HG02870 (cell line): Measurements from ENCODE around the gene VASN.
"Not testable (repeated sequence)": the region's sequence is repeated elsewhere in the genome, so short reads cannot be mapped to it uniquely, and the experiment has no call there.

Experiments used
- ATAC-seq: cut with Tn5 transposase; IDR thresholded peaks from one replicate; pipeline ENCODE4 v1.9.1; 2021; ENCODE audit warnings: mild to moderate bottlenecking, moderate library complexity; ENCODE audit not compliant: unreplicated experiment

VASN gene

DNA sequence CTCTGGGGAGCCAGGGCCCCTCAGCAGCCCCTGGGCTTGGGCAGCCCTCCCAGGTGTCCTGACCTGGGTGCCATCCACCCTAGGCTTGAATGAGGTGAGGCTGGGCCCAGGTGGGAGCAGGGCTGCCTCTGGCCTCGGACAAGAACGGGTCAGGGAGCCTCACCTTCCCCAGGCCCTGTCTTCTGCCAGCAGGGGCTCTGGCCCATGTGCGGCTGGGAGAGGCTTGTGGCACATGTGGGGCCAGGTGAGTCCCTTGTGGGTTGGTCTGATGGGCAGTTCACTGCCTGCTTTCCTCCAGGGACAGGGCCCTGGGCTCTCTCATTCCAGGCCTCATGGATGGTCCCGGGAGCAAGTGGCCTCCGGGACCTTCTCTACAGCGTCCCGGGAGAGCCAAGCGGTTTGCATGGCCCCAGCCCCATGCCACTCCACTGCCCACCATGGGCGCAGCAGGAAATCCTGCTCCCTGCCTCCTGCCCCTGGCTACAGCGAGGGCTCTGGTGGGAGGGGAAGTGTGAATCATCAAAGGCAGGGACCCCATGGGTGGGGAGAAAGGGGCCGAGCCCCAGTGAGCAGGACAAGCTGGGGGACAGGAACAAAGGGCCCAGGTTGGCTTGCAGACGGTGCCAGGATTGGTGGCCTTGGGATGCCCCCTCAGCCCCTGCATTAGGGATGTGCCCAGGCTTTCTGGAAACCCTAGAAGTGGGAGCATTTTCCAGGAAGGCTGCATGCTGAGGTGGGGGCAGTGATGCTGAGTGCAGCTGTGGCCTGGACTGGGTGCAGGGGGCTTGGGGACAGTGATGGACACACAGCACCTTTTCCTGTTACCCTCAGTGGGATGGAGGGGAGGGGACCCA is 12.2 kb downstream of the VASN start:
- ATAC-seq = no peak

DNA sequence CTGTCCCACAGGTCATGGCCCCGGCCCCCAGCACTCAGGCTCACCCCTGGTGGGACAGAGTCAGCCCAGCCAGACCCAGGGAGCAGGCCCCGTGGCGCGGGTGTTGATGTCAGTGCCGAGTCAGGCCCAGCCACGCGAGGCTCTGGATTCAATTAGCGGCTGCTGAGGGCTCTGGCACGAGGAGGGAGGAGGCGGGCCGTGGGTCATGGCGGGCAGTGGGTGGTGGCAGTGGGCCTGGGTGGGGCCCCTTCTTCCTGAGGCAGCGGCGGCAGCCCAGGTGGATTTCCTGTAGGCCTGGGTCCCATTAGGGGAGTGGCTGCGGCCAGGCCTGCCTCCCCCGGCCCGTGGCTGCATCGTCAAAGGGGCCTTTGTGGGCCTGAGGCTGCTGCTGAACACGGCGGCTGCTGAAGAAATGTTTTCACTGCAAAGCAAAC is 12.9 kb downstream of the VASN start:
- ATAC-seq = no peak

DNA sequence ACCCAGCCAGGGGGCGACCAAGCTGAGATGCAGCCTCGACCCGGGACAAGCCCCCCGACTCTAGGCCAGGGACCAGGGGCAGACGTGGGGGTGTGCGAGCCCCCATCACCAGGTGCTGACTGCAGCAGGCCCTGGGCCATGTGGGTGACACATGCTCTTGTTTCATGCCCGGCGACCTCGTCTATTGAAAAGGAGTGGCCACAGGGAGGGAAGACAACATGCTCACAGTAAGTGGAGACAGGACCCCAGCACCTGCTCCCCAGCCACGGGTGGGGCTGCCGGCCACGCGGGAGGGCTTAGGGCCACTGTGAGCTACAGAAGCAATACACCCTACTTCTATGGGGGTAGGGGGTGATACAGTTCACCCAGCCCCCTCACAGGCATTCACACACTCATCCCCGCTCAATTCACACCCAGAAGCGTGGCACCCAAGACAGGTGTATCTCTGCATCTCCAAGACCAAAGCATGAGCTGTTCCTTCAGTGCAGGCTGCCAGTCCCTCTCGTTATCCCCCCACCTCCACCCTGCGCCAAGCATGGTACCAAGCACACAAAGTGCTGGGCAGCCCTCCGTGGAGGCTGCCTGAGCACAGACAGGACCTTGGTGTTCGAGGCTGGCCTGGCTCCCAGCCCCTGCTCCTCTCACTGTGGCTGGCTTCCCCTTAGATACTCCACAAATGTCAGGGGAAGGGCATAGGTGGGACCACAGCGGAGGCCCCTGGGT is 13.6 kb downstream of the VASN start:
- no peak for ATAC-seq

DNA sequence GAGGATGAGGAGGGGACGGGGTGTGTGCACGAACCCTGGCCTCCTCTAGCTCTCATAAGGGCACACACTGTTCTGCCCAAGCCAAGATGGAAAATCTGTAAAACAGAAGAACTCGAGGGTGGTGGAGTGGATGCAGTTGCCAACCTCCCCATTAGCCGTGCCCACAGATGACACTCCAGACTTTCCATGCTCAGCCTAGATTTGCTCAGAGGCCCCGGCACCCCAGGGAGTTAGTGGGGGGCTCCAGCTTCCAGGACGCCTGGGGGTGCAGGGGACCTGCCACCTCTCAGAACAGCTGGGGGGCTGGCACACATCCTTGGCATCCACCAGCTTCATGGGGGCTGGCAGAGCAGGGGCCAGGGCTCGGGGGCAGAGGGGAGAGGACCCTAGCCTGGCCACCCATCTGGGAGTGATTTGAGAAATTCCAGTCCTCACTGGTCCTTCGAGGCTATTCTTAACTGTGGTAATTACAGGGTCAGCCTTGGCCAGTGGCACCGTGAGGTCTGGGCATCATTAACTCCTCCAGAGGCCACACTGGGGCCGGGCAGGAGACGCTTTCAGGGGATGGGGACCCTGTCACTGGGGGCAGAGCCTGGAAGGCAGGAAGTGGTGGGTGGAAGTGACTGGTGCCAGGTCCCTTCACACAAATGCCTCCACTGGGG is 14.3 kb downstream of the VASN start:
- no peak for ATAC-seq

DNA sequence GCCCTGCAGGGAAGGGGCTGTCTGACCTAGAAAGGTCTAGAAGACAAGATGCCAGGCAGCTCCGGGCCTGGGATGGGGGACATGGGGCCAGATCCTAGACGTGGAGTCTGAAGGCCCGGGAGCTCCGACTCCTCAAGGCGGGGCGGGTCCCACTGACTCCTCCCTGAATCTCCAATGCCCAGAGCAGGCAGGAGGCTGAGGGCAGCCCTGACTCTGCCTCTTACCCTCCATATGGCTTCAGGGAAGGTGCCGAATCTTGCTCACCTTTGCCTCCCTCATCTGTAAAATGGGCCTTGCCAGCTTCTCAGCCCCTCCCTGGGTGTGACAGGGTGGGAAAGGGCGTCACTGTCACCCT is 14.8 kb downstream of the VASN start:
- no peak for ATAC-seq

DNA sequence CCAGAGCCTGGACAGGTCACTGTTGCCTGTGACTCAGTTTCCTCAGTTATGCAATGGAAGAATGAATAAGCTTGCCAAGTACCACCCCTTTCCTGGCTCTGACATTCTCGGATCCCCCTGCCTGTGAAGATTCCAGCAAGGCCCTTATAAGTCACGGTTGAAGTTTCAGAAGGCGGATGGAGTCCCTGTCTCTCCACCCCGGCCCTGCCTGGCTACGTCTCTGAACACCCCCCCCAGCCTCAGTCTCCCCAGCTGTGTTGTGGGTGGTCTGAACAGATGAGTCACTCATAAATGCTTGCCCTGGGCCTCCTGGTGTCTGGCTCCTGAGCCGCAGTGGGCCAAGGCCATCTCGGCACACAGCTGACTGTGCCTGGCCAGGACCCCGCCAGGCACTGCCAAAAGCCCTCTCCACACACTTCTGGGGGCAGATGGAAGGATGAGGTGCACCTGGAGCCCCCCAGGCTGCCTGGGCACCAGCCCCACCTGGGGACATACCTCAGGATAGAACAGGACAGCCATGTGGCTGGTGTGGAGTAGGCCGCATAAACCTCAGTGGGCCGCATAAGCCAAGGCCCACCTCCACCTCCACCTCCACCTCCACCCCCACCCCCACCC is 15.4 kb downstream of the VASN start:
- no peak for ATAC-seq

DNA sequence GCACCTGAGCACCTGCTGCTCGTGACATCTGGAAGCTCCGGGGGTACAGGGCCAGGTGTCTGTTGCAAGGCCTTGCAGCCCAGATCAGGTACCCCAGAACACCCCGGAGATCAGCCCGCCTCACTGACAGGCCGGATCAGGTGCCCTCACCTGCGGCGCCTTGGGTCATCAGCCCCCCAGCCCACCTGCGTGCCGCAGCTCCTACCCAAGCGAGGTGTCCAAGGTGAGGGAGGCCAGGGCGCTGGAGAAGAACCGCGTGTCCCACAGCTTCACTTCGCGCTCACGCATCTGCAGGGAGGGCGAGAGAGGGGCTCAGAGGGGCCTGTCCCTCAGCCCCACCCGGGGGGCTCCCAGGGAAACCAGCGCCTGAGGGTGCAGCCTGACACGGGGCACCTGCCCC is 16.1 kb downstream of the VASN start:
- no peak for ATAC-seq

DNA sequence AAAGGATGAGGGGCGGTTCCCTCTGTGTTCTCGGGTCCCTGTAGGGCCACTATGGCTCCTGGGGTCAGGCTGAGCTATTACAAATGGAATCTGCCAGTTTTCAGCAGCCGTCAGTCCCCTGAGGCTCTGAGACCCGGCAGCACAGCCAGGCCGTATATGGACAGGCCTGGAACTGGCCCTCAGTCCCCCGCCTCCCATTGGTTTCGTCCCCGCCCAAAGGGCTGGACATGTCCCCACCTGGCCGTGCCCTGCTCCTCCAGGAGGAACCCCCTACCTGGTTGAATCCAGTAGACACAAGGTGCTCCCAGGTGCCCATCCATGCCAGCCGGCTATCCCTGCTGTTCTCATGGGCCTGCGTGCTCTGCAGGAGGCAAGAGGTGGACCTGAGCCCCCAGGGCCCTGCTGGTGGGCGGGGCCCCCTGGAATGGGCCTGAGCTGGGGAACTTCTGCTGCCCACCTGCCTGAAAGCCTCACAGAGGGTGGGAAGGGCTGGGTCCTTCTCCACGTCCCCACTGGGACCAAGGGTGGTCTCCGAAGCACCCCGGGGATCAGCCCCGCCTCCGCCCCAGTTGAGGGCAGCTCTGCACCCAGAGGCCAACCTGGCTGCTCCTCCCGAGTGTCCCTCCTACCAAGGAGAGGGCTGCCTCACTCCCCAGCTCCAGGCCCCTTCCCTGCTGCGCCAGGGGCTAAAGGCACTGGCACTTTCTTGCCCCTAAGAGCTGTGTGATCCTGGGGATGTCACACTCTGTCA is 16.8 kb downstream of the VASN start:
- ATAC-seq = no peak

DNA sequence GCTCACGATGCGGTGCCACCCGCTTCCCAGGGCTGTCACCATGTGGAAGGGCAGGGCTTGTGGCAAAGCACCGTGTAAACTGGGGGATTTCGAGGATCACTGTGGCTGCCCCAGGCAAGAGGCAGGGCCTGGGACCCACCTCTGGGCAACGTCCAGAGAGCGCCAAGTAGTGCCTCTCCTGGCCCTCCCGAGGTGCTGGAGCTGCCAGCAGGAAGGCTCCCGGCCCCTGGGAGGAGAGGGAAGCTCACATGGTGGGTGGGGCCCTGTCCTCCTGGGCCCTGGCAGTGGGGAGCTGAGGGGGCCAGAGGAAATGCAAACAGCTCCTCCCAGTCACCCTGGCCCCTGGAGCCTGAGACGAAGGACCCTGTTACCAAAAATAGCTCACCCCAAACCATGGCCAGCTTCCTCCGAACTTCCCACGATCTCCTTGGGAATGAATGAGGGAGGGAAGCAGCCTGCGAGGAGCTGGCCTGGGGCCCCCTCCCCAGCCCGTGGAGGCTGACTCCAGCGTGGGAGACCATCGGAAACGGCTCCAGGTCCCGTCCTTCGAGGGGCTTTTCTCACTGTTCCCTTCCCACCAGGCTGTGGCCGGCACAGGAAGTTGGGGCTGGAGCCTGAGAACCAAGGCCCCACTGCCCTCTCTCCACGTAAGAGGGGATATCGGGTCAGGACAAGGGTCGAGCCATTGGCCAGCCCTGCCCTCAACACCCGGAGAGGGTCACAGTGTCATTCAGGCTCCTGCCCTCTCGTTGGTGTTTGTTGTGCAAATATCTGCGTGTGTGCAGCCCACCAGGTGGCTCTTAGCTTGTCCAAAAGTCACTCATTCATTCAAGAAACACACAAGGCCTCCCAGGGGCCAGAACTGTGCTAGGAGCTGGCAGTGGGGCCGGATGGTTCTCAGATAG is 17.7 kb downstream of the VASN start:
- ATAC-seq = no peak

DNA sequence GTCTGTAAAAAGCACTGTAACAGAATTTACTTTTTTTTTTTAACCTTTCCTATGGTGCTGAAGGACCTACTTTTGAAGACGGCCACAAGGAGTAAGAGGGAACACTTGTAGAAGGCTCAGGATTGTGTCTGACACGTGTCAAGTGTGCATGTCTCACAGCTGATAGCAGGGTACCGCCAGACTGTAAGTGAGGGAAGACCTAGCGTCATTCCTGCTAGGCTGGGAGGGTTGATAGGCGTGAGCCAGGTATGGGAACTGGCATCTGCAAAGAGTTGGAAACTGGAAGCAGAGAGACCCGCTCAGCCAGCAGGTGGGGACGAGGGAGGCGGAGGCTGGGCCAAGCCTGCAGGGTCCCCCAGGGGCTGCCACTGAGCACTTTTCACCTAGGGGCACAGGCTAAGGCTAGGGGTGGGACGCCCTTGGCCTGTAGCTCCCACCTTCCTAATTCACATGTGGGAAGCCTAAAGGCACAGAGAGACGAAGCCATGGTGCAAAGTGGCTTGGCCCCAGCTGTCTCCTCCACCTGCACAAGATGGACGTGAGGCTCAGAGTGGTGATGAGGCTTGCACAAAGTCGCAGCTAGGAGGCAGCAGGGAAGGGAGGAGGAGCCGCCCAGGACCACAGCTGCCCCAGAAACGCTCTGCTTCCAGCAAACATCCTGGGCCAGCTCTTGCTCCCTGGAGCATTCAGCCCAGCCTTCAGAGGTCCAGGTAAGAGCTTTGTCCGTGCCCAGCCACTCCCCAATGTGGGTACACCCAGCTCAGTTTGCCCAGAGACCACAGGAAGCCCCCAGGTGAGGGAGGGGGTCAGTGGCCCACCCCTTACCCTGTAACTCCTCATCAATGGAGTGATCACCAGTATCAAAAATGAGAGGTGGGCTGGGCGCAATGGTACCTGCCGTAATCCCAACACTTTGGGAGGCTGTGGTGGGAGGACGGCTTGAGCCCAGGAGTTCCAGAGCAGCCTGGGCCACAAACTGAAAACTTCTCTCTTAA is 18.9 kb downstream of the VASN start:
- no peak for ATAC-seq

DNA sequence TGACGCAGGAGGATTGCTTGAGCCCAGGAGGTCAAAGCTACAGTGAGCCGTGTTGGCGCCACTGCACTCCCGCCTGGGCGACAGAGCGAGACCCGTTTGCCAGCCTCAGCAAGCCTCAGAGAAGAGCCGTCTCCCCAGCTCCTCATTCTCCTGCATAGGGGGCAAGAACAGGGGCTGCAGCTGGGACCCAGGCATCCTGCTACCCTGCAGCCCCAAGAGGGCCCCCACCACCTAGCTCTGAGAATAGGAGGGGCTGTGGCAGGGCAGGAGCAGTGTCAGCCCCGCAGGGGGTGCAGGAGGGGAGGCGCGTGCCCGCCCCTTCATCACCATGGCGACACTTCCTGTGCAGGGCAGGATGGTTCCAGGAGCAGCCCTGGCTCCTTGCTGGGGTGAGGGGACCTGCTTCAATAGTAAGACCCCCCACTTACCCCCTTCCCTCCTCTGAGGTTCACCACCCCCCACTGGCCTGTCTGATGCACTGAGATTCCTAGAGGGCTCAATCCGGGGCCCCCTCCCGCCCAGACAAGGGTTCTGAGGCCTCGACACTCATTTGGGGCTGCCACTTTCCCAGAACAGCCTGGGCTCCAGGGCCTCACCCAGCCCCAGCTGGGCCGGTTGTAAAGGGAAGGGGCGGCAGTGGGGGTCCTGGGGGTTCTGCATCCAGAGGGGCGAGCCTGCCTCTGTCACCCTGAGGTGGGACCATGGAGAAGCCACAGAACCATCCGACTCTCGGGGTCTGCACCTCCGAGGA is 20.2 kb downstream of the VASN start:
- ATAC-seq = no peak

DNA sequence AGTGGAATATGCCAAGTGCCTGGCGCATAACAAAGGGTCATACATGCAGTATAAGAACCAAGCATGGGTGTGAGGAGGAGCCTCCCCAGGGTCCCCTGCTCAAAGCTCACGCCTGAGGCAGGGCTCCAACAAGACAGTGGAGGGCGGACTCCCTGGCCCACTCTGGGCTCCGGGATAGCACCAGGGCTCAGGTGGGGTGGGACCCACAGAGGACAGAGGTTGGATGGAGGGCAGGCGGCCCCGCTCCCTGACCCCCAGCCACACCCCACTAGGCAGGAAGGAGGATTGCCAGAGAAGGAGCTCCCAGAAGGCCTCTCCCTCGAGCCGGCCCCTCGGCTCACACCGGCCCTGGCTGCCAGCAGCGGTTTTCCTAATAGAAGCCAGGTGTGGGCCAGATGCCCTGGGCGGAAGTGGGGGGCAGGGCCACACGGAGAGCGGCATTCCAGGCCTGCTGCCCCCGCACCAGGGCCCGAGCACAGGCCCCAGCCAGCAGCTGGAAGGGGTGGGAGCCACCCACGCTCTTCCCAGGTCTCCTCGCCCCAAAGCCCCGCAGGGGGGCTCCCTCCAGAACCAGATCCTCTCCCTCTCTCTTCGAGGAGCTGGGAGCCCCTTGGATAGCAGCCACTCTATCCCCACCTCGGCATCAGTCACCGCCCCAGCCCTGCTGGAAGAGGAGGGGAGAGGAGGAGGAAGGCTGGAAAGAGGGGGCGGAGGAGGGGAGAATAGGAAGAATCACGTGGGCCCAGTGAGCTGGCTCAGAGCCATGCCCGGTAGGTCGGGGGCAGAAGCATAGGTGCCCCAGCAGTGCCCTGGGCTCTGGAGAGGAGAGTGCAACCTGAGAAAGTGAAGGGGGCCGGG is 21.0 kb downstream of the VASN start:
- ATAC-seq = no peak

DNA sequence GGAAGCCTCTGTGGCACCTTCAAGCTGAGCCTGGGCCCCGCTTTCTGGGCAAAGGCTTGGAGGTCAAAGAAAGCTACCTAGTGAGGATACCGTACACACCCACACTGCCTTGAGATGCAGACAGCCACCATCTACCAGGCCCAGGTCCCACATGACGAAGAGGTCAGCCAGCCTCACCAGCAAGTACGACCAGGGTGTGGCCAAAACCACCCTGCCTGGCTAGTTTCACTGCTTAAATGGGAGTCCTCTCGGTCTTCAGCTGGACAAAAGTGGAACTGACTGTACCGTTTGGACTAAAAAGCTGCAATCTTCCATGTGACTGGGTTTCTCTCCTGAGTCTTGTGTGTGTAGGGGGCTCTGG is 21.6 kb downstream of the VASN start:
- no peak for ATAC-seq

DNA sequence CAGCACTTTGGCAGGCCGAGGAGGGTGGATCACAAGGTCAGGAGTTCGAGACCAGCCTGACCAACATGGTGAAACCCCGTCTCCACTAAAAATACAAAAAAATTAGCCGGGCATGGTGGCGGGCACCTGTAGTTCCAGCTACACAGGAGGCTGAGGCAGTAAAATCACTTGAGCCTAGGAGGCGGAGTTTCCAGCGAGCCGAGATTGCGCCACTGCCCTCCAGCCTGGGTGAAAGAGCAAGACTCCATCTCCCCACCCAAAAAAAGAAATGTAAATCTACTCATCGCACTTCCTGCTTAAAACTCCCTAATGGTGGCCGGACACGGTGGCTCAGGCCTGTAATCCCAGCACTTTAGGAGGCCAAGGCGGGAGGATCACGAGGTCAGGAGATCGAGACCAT is 22.2 kb downstream of the VASN start:
- ATAC-seq = not testable (repeated sequence)

DNA sequence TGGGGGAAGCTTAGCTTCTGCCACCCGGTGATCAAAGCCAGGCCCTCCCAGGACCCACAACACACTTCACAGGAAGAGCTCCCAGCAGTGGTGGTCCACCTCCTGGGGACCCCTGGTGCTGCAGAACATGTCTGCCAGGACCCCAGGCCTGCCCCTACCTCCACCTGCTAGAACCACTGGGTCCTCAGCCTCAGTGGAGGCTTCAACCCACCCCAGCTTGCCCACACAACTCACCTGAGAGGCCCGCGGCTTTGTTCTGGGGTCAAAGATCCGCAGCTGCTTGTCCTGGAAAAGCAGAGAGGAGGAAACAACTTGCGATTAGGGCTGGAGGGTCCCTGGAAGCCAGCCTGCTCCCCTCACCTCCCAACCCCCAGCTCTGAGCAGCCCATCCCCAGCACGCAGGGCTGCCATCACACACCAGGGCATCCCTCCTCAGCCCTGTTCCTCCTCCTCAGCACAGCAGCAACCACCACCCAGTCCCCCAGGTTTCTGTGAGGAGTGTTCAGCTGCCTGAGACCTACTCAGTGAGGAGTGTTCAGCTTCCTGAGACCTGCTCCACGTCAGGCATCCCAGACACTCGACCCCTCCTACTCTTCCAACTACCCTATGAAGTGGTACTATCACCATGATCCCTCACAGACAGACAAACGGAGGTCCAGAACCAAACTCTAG is 23.5 kb downstream of the VASN start:
- no peak for ATAC-seq

DNA sequence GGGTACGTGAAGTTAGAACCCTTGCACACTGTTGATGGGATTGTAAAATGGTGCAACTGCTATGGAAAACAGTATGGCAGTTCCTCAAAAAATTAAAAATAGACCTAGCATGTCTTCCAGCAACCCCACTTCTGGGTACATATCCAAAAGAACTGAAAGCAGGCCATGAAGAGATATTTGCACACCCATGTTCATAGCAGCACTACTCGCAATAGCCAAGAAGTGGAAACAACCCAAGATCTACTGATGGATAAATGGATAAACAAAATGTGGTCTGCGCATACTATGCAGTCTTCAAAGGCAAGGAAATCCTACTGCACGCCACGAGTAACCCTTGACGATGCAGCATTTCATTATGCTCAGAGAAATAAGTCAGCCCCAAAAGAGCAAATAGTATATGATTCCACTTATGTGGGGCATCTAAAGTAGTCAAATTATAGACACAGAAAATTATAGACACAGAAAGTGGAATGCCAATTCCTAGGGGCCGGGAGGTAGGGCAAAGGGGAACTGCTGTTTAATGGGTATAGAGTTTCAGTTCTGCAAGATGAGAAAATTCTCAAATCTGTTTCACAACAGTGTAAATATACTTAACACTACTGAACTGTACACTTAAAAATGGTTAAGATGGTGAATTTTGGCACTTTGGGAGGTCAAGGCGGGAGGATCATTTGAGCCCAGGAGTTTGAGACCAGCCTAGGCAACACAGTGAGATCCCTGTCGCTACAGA is 27.5 kb downstream of the VASN start:
- ATAC-seq = no peak
